Measurements from ENCODE around the gene ANKH.
"Not testable (repeated sequence)": the region's sequence is repeated elsewhere in the genome, so short reads cannot be mapped to it uniquely, and the experiment has no call there.

Gene ANKH

GRCh38 chr5:14850419-14851049 lies 21.0 kb downstream of the ANKH start:
- Histone ChIP-seq H3K27ac (ENCODE audit: low read depth, low read length) (no peak overlapping the region), H3K4me1 (ENCODE audit: control insufficient read depth, insufficient read depth, low read length) (no peaks in the 10 kb centered on the region), H3K9ac (ENCODE audit: low read length) (no peak overlapping the region), H3K27me3 (ENCODE audit: control insufficient read depth, insufficient read depth, low read length) (no peaks in the 10 kb centered on the region), H3K36me3 (ENCODE audit: control insufficient read depth, insufficient read depth, low read length) (peaks cover 4% of the 10 kb centered on the region), H3K4me3 (ENCODE audit: low read length) (no peak overlapping the region)

- H3K9ac ChIP-seq (ENCODE audit: low read length) = no peak overlapping the region
- peaks cover 4% of the 10 kb centered on the region for H3K36me3 ChIP-seq (ENCODE audit: control insufficient read depth, insufficient read depth, low read length)
- H3K4me3 ChIP-seq (ENCODE audit: low read length) = no peak overlapping the region
- H3K27me3 ChIP-seq (ENCODE audit: control insufficient read depth, insufficient read depth, low read length) = no peaks in the 10 kb centered on the region
- H3K27ac ChIP-seq (ENCODE audit: low read depth, low read length) = no peak overlapping the region
- H3K4me1 ChIP-seq (ENCODE audit: control insufficient read depth, insufficient read depth, low read length) = no peaks in the 10 kb centered on the region
These were observed 21.9 kb downstream of the ANKH start for GRCh38 chr5:14849516-14850294.

DNA sequence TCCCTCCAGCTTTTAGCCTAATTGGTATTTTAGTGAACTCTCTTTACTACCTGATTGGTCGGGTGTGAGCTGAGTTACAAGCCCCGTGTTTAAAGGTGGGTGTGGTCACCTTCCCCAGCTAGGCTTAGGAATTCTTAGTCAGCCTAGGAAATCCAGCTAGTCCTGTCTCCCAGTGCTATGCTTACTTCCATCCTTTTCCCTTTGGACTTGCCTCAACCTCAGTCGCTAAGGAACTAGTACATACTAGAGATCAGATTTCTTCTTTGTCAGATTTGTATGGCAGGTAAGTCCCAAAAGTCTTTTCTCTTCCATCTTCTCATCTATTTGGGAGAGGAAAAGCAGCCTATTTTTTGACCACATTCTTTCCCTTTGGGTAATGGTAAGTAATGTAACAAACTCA lies 22.6 kb downstream of the ANKH start:
- not testable (repeated sequence) for H3K36me3 ChIP-seq (ENCODE audit: control insufficient read depth, insufficient read depth, low read length); H3K4me1 ChIP-seq (ENCODE audit: control insufficient read depth, insufficient read depth, low read length); H3K9ac ChIP-seq (ENCODE audit: low read length); H3K27me3 ChIP-seq (ENCODE audit: control insufficient read depth, insufficient read depth, low read length); H3K27ac ChIP-seq (ENCODE audit: low read depth, low read length); H3K4me3 ChIP-seq (ENCODE audit: low read length)

DNA sequence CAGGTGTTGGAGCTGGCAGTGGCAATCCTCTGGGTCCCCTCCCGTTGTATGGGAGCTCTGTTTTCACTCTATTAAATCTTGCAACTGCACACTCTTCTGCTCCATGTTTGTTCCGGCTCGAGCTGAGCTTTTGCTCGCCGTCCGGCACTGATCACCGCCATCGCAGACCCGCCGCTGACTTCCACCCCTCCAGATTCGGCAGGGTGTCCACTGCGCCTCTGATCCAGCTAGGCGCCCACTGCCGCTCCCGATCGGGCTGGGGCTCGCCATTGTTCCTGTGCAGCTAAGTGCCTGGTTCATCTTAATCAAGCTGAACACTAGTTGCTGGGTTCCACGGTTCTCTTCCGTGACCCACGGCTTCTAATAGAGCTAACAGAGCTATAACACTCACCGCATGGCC lies 23.2 kb downstream of the ANKH start:
- no peak overlapping the region for H3K27ac ChIP-seq (ENCODE audit: low read depth, low read length)
- H3K4me3 ChIP-seq (ENCODE audit: low read length) = no peak overlapping the region
- H3K4me1 ChIP-seq (ENCODE audit: control insufficient read depth, insufficient read depth, low read length) = no peaks in the 10 kb centered on the region
- no peaks in the 10 kb centered on the region for H3K27me3 ChIP-seq (ENCODE audit: control insufficient read depth, insufficient read depth, low read length)
- H3K36me3 ChIP-seq (ENCODE audit: control insufficient read depth, insufficient read depth, low read length) = peaks cover 4% of the 10 kb centered on the region
- no peak overlapping the region for H3K9ac ChIP-seq (ENCODE audit: low read length)

DNA sequence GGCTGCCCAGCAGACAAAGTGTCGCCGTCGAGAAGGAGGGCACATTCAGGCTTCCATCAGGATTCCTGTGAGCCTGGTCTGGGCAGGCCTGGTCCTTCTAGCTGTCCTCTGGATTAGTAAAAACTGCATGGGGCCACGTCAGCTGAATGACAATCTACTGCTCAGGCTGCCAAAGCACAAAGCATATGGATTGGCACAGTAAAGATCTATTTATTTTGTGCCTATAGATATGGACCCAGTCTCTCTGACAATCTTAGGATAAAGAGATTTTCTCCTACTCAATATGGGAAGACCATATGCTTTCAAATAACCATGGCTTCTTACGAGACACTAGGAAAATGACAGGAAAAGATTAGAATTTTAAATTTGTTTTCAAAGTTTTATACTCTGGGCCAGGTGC lies 24.1 kb downstream of the ANKH start:
- H3K36me3 ChIP-seq (ENCODE audit: control insufficient read depth, insufficient read depth, low read length) = peaks cover 4% of the 10 kb centered on the region
- no peaks in the 10 kb centered on the region for H3K27me3 ChIP-seq (ENCODE audit: control insufficient read depth, insufficient read depth, low read length)
- H3K9ac ChIP-seq (ENCODE audit: low read length) = no peak overlapping the region
- H3K27ac ChIP-seq (ENCODE audit: low read depth, low read length) = no peak overlapping the region
- H3K4me1 ChIP-seq (ENCODE audit: control insufficient read depth, insufficient read depth, low read length) = no peaks in the 10 kb centered on the region
- no peak overlapping the region for H3K4me3 ChIP-seq (ENCODE audit: low read length)

DNA sequence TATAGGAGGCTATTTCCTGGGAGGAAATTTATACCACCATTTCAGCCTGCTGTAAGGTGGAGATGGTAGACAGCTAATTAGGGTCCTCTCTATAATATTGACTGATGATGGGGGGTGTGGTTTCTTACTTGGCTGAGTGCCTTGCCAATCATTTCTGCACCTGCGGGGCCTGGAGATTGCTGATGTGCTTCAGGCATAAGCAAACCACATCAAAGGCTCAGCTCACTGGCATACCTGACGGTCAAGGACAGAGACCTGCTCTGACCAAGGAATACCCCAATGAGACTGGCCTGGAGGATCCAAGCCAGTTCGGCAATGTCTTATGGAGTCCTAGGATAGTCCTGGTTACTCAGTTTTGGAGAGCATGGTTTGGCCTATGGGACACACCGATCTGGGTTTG lies 29.5 kb downstream of the ANKH start:
- Histone ChIP-seq H3K4me1 (ENCODE audit: control insufficient read depth, insufficient read depth, low read length) (no peaks in the 10 kb centered on the region), H3K27me3 (ENCODE audit: control insufficient read depth, insufficient read depth, low read length) (no peaks in the 10 kb centered on the region), H3K36me3 (ENCODE audit: control insufficient read depth, insufficient read depth, low read length) (peaks cover 4% of the 10 kb centered on the region), H3K4me3 (ENCODE audit: low read length) (no peak overlapping the region), H3K9ac (ENCODE audit: low read length) (no peak overlapping the region), H3K27ac (ENCODE audit: low read depth, low read length) (no peak overlapping the region)

GRCh38 chr5:14840624-14841023 lies 31.0 kb downstream of the ANKH start:
- H3K4me1 ChIP-seq (ENCODE audit: control insufficient read depth, insufficient read depth, low read length) = no peaks in the 10 kb centered on the region
- H3K9ac ChIP-seq (ENCODE audit: low read length) = no peak overlapping the region
- no peaks in the 10 kb centered on the region for H3K27me3 ChIP-seq (ENCODE audit: control insufficient read depth, insufficient read depth, low read length)
- H3K27ac ChIP-seq (ENCODE audit: low read depth, low read length) = no peak overlapping the region
- no peak overlapping the region for H3K4me3 ChIP-seq (ENCODE audit: low read length)
- no peaks in the 10 kb centered on the region for H3K36me3 ChIP-seq (ENCODE audit: control insufficient read depth, insufficient read depth, low read length)

DNA sequence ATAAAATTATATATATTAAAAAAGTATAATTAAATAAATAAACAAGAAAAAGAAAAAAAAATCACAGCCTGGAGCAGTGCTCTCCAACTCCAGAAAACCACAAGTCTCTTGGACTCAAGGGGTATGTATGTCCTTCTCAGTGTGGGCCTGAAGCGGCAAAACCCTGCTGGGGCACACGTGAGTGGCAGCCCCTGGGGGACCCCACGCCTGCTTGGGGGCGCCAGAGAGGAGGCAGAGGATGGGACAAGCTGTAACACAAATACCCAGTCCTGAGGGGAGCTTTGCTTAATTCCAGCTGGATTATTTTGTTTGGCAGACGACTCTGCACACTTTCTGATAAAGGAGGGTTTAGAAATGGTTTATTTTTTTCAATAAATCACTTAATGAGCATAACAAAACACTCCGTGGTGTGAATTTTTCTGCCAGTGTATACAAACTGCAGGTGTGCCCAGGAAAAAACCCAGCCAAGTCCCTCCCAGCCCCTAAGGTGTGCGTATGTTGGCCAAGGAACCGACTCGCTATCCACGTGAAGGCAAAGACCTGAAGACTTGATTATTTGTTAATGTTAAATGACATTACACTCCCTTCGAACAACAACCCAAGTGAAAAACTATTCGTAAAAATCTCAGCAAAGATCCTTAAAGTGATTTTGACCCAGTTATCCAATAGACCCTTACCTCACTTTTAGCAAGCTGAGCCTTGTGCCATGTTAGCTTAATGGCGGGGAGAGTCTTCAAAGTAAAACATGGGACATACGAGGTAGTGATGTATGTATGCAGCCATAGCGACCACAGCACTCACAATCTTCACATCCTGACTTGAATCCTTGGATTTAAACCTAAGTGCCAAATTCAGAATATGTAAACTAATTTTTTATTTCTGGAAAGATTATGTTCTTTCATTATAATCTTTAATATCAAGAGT lies 32.9 kb downstream of the ANKH start:
- Histone ChIP-seq H3K4me3 (ENCODE audit: low read length) (no peak overlapping the region), H3K36me3 (ENCODE audit: control insufficient read depth, insufficient read depth, low read length) (no peaks in the 10 kb centered on the region), H3K4me1 (ENCODE audit: control insufficient read depth, insufficient read depth, low read length) (no peaks in the 10 kb centered on the region), H3K27me3 (ENCODE audit: control insufficient read depth, insufficient read depth, low read length) (no peaks in the 10 kb centered on the region), H3K27ac (ENCODE audit: low read depth, low read length) (no peak overlapping the region), H3K9ac (ENCODE audit: low read length) (no peak overlapping the region)

GRCh38 chr5:14837423-14838122 lies 34.0 kb downstream of the ANKH start:
- H3K36me3 ChIP-seq (ENCODE audit: control insufficient read depth, insufficient read depth, low read length); H3K4me1 ChIP-seq (ENCODE audit: control insufficient read depth, insufficient read depth, low read length); H3K27me3 ChIP-seq (ENCODE audit: control insufficient read depth, insufficient read depth, low read length); H3K9ac ChIP-seq (ENCODE audit: low read length); H3K27ac ChIP-seq (ENCODE audit: low read depth, low read length); H3K4me3 ChIP-seq (ENCODE audit: low read length): not testable (repeated sequence)

DNA sequence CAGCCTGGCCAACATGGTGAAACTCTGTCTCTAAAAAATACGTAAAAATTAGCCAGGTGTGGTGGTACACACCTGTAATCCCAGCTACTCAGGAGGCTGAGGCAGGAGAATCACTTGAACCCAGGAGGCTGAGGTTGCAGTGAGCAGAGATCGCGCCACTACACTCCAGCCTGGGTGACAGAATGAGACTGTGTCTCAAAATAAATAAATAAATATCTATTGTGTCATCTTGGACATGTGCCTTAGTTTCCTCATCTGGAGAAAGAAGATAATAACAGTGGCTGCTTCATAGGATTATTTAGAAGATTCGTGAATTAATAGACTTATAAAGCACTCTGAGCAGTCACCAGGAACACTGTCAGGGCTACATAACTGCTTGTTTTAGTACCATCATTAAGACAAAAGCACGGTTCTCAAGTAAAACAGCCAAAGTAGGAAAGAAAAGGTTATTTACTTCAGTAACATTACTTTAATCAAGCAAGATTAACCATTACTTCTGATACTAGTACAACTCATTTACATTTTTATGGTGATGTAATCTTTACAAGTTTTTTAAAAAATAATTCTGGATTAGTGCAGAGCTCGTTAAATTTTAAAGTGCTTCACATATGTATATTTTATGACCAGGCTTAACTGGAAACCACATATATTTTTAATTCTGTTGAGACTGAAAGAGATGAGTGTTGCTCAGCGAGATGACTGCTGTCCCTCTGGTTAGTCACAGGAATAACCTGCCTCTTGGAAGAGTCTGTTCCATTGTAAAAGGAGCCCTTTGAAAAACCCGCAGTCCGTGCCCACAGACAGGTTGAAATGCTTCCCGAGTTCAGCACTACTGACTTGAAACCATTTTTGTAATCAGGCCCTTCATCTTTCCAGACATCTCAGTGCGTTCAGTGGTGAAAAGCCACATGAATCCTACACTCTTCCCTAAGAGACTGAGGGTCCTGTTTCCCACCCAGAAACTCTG lies 36.7 kb downstream of the ANKH start:
- Histone ChIP-seq H3K27me3 (ENCODE audit: control insufficient read depth, insufficient read depth, low read length) (no peaks in the 10 kb centered on the region), H3K27ac (ENCODE audit: low read depth, low read length) (no peak overlapping the region), H3K36me3 (ENCODE audit: control insufficient read depth, insufficient read depth, low read length) (no peaks in the 10 kb centered on the region), H3K4me3 (ENCODE audit: low read length) (no peak overlapping the region), H3K9ac (ENCODE audit: low read length) (no peak overlapping the region), H3K4me1 (ENCODE audit: control insufficient read depth, insufficient read depth, low read length) (no peaks in the 10 kb centered on the region)

- Histone ChIP-seq H3K36me3 (ENCODE audit: control insufficient read depth, insufficient read depth, low read length) (no peaks in the 10 kb centered on the region), H3K4me3 (ENCODE audit: low read length) (no peak overlapping the region), H3K9ac (ENCODE audit: low read length) (no peak overlapping the region), H3K4me1 (ENCODE audit: control insufficient read depth, insufficient read depth, low read length) (no peaks in the 10 kb centered on the region), H3K27ac (ENCODE audit: low read depth, low read length) (no peak overlapping the region), H3K27me3 (ENCODE audit: control insufficient read depth, insufficient read depth, low read length) (no peaks in the 10 kb centered on the region)
These were observed 37.5 kb downstream of the ANKH start for GRCh38 chr5:14834062-14834461.
